ENCODE measurements around the gene KCNQ2. TPM values are rescaled to one million over a fixed set of nuclear protein-coding genes. Genes with fewer than 3 reads are reported as not detected.

Gene KCNQ2
- total RNA-seq, 1 donor from 2014 or later, result 39.5 TPM

- DNase-seq (ENCODE audit: low spot score), result no peak
- no peaks in the 10 kb centered on the region for H3K36me3 ChIP-seq
- Mint-ChIP-seq H3K27ac (no peak overlapping the region), H3K36me3 (no peaks in the 10 kb centered on the region), H3K4me1 (peaks cover 30% of the 10 kb centered on the region), H3K27me3 (ENCODE audit: insufficient read depth, low read depth) (peaks cover 20% of the 10 kb centered on the region), H3K4me3 (no peak overlapping the region), H3K9me3 (no peaks in the 10 kb centered on the region)
- no peak overlapping the region for H3K9ac ChIP-seq
- peaks cover 15% of the 10 kb centered on the region for H4K20me1 ChIP-seq (ENCODE audit: low read depth)
- H2AFZ ChIP-seq (replicated peaks), result no peak overlapping the region
- no peak overlapping the region for H3K4me3 ChIP-seq
- no peaks in the 10 kb centered on the region for H3K27me3 ChIP-seq
- H3K4me2 ChIP-seq, result no peak overlapping the region
- H3K79me2 ChIP-seq (ENCODE audit: low read depth), result no peaks in the 10 kb centered on the region
- peaks cover 12% of the 10 kb centered on the region for H3K4me1 ChIP-seq
- H3K9me3 ChIP-seq (ENCODE audit: low read depth), result no peaks in the 10 kb centered on the region
- H3K27ac ChIP-seq, result no peak overlapping the region
- H3F3A ChIP-seq (ENCODE audit: low read depth), result peaks cover 8% of the 10 kb centered on the region
- TF ChIP-seq EZH2phosphoT487 (IDR thresholded peaks at IDR 0.05) (no peak), CTCF (IDR thresholded peaks at IDR 0.05) (peak; percentile 36), EZH2 (IDR thresholded peaks at IDR 0.05) (no peak)
Measured at GRCh38 chr20:63369724-63370617, 102.5 kb downstream of the KCNQ2 start.

- peaks cover 34% of the 10 kb centered on the region for H3K4me1 Mint-ChIP-seq
- peaks cover 15% of the 10 kb centered on the region for H4K20me1 ChIP-seq (ENCODE audit: low read depth)
- no peaks in the 10 kb centered on the region for H3K27me3 ChIP-seq
- H3K79me2 ChIP-seq (ENCODE audit: low read depth), result no peaks in the 10 kb centered on the region
- peaks cover 15% of the 10 kb centered on the region for H3K4me1 ChIP-seq
- H3K9me3 ChIP-seq (ENCODE audit: low read depth), result no peaks in the 10 kb centered on the region
- no peak overlapping the region for H3K9ac ChIP-seq
- no peak for DNase-seq (ENCODE audit: low spot score)
- peaks cover 20% of the 10 kb centered on the region for H3K27me3 Mint-ChIP-seq (ENCODE audit: insufficient read depth, low read depth)
- H3K4me3 ChIP-seq, result no peak overlapping the region
- H3K36me3 Mint-ChIP-seq, result no peaks in the 10 kb centered on the region
- H3K27ac Mint-ChIP-seq, result peak overlapping the region; percentile 39
- no peak overlapping the region for H2AFZ ChIP-seq (replicated peaks)
- TF ChIP-seq EZH2 (IDR thresholded peaks at IDR 0.05) (no peak), CTCF (IDR thresholded peaks at IDR 0.05) (no peak), EZH2phosphoT487 (IDR thresholded peaks at IDR 0.05) (no peak)
- H3K27ac ChIP-seq, result no peak overlapping the region
- no peaks in the 10 kb centered on the region for H3K9me3 Mint-ChIP-seq
- H3K4me3 Mint-ChIP-seq, result peak overlapping the region; percentile 13
- H3K4me2 ChIP-seq, result no peak overlapping the region
- H3K36me3 ChIP-seq, result no peaks in the 10 kb centered on the region
- peaks cover 11% of the 10 kb centered on the region for H3F3A ChIP-seq (ENCODE audit: low read depth)
Measured at GRCh38 chr20:63369024-63369530, 103.4 kb downstream of the KCNQ2 start.

- Histone ChIP-seq H3F3A (ENCODE audit: low read depth) (peaks cover 21% of the 10 kb centered on the region), H3K4me3 (no peak overlapping the region), H3K79me2 (ENCODE audit: low read depth) (no peaks in the 10 kb centered on the region), H3K9me3 (ENCODE audit: low read depth) (no peaks in the 10 kb centered on the region), H3K9ac (no peak overlapping the region), H3K4me2 (peak overlapping the region; percentile 31), H4K20me1 (ENCODE audit: low read depth) (peaks cover 17% of the 10 kb centered on the region), H3K36me3 (no peaks in the 10 kb centered on the region), H2AFZ (replicated peaks) (no peak overlapping the region), H3K27me3 (peaks cover 3% of the 10 kb centered on the region), H3K27ac (no peak overlapping the region), H3K4me1 (peaks cover 25% of the 10 kb centered on the region)
- no peak for DNase-seq (ENCODE audit: low spot score)
- H3K4me3 Mint-ChIP-seq, result no peak overlapping the region
- peaks cover 23% of the 10 kb centered on the region for H3K27me3 Mint-ChIP-seq (ENCODE audit: insufficient read depth, low read depth)
- peaks cover 43% of the 10 kb centered on the region for H3K4me1 Mint-ChIP-seq
- H3K36me3 Mint-ChIP-seq, result no peaks in the 10 kb centered on the region
- no peaks in the 10 kb centered on the region for H3K9me3 Mint-ChIP-seq
- TF ChIP-seq EZH2phosphoT487 (IDR thresholded peaks at IDR 0.05) (no peak), EZH2 (IDR thresholded peaks at IDR 0.05) (no peak), CTCF (IDR thresholded peaks at IDR 0.05) (no peak)
- no peak overlapping the region for H3K27ac Mint-ChIP-seq
Measured at GRCh38 chr20:63368151-63368550, 104.3 kb downstream of the KCNQ2 start.
